IPS-18c (cell line): Measurements from ENCODE around the gene GSTA5.
A peak's percentile ranks its signal among the peaks of the same experiment; 100 is the strongest.
"Not testable (repeated sequence)": the region's sequence is repeated elsewhere in the genome, so short reads cannot be mapped to it uniquely, and the experiment has no call there.

Experiments
- H3K4me3 ChIP-seq: 2 replicates; pipeline ENCODE4 v1.7.0; 2013; ENCODE audit warnings: low read depth, mild to moderate bottlenecking, low read length, moderate library complexity; ENCODE audit not compliant: insufficient read depth
- H3K9me3 ChIP-seq: one replicate; pipeline ENCODE4 v1.6.1; 2013; ENCODE audit warnings: mild to moderate bottlenecking, low read length, moderate library complexity; ENCODE audit not compliant: control insufficient read depth, insufficient read depth

Gene GSTA5

GRCh38 chr6:52840763-52841585, at the start of gene GSTA5:
Gene GSTA5, minus strand, starts transcription at chr6:52840813.
- H3K4me3 ChIP-seq, result no peak within 1 kb of the TSS
- H3K9me3 ChIP-seq, result no peaks in the 10 kb centered on the region

- Histone ChIP-seq H3K9me3 (no peaks in the 10 kb centered on the region), H3K4me3 (no peak overlapping the region)
These were observed 49.4 kb upstream of the GSTA5 start for GRCh38 chr6:52890018-52890417.

GRCh38 chr6:52887910-52888524, 47.4 kb upstream of the GSTA5 start:
- Histone ChIP-seq H3K4me3 (no peak overlapping the region), H3K9me3 (no peaks in the 10 kb centered on the region)

GRCh38 chr6:52881996-52882841, 41.6 kb upstream of the GSTA5 start:
- peak overlapping the region; percentile 55 for H3K4me3 ChIP-seq
- H3K9me3 ChIP-seq, result peaks cover 2% of the 10 kb centered on the region

GRCh38 chr6:52881662-52881995, 41.0 kb upstream of the GSTA5 start:
- Histone ChIP-seq H3K9me3 (peaks cover 2% of the 10 kb centered on the region), H3K4me3 (no peak overlapping the region; the same call in 1 of the 2 replicates)

- Histone ChIP-seq H3K9me3 (peaks cover 2% of the 10 kb centered on the region), H3K4me3 (no peak overlapping the region)
These were observed 37.2 kb upstream of the GSTA5 start for GRCh38 chr6:52877786-52878185.

- Histone ChIP-seq H3K9me3 (peaks cover 2% of the 10 kb centered on the region), H3K4me3 (no peak overlapping the region)
These were observed 36.6 kb upstream of the GSTA5 start for GRCh38 chr6:52877168-52877567.

- Histone ChIP-seq H3K4me3 (no peak overlapping the region), H3K9me3 (peaks cover 2% of the 10 kb centered on the region)
These were observed 35.6 kb upstream of the GSTA5 start for GRCh38 chr6:52876056-52876787.

GRCh38 chr6:52872031-52872430, 31.4 kb upstream of the GSTA5 start:
- Histone ChIP-seq H3K4me3 (no peak overlapping the region), H3K9me3 (no peaks in the 10 kb centered on the region)

- no peaks in the 10 kb centered on the region for H3K9me3 ChIP-seq
These were observed 31.0 kb upstream of the GSTA5 start for GRCh38 chr6:52871621-52872020.

GRCh38 chr6:52870335-52871091, 29.9 kb upstream of the GSTA5 start:
- not testable (repeated sequence) for H3K9me3 ChIP-seq, H3K4me3 ChIP-seq

More at GRCh38 chr6:52871621-52872020, 31.0 kb upstream of the GSTA5 start:
- H3K4me3 ChIP-seq, result no peak overlapping the region

GRCh38 chr6:52868899-52869298, 28.3 kb upstream of the GSTA5 start:
- not testable (repeated sequence) for H3K4me3 ChIP-seq, H3K9me3 ChIP-seq

- Histone ChIP-seq H3K4me3 (no peak overlapping the region), H3K9me3 (no peaks in the 10 kb centered on the region)
These were observed 27.6 kb upstream of the GSTA5 start for GRCh38 chr6:52868240-52868639.

- H3K4me3 ChIP-seq, H3K9me3 ChIP-seq: not testable (repeated sequence)
These were observed 20.5 kb upstream of the GSTA5 start for GRCh38 chr6:52861151-52861550.

- Histone ChIP-seq H3K4me3 (no peak overlapping the region), H3K9me3 (no peaks in the 10 kb centered on the region)
These were observed 17.8 kb upstream of the GSTA5 start for GRCh38 chr6:52858416-52858815.

GRCh38 chr6:52856137-52856536, 15.5 kb upstream of the GSTA5 start:
- H3K4me3 ChIP-seq, result not testable (repeated sequence)

GRCh38 chr6:52849137-52849536, 8.5 kb upstream of the GSTA5 start:
- peaks cover 2% of the 10 kb centered on the region for H3K9me3 ChIP-seq
- no peak overlapping the region for H3K4me3 ChIP-seq

More at GRCh38 chr6:52856137-52856536, 15.5 kb upstream of the GSTA5 start:
- H3K9me3 ChIP-seq, result not testable (repeated sequence)
